ENCODE results near the gene TSPAN9.

The TSPAN9 gene

DNA sequence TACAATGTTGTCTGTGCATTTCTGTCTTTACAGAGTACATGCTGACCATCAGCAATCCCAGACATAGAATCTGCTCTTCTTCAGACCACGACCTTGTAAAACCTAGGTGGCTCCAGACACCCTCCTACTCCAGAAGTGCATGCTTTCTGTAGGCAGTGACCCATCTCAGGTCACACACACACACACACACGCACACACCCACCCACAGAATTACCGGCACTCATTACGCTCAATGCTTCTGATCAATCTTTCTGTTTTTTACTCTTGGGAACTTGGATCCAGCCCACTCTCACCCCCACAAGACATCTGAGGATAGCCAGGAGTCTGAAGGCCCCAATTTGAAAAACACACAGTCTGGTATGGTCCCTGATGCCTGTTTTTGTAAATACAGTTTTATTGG lies 7.5 kb upstream of the TSPAN9 start:
- peak overlapping the region; percentile 83 for H3K27ac ChIP-seq
- TF ChIP-seq, protein P1, sequence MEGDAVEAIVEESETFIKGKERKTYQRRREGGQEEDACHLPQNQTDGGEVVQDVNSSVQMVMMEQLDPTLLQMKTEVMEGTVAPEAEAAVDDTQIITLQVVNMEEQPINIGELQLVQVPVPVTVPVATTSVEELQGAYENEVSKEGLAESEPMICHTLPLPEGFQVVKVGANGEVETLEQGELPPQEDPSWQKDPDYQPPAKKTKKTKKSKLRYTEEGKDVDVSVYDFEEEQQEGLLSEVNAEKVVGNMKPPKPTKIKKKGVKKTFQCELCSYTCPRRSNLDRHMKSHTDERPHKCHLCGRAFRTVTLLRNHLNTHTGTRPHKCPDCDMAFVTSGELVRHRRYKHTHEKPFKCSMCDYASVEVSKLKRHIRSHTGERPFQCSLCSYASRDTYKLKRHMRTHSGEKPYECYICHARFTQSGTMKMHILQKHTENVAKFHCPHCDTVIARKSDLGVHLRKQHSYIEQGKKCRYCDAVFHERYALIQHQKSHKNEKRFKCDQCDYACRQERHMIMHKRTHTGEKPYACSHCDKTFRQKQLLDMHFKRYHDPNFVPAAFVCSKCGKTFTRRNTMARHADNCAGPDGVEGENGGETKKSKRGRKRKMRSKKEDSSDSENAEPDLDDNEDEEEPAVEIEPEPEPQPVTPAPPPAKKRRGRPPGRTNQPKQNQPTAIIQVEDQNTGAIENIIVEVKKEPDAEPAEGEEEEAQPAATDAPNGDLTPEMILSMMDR (conservative IDR thresholded peaks at IDR 0.05): no peak

DNA sequence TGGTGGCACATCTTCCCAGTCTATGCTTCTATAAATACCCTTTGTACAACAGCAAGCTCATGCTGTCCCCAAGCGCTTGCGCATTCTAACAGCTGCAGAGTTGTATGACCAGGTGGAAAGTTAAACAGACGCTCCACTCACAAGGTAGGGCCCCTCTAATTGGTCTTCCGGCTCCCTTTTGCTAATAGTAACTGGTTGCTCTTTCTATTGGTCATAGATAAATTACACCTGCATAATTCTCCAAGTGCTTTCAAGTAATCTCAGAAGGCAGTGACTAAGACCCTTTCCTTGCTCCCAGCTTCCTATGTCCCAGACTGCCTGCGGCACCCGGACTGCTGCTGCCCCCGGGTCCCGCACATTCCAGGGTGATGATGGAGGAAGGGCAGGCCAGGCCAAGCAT lies 6.1 kb upstream of the TSPAN9 start:
- peak overlapping the region; percentile 83 for H3K27ac ChIP-seq
- TF ChIP-seq, protein P1 (conservative IDR thresholded peaks at IDR 0.05): no peak

DNA sequence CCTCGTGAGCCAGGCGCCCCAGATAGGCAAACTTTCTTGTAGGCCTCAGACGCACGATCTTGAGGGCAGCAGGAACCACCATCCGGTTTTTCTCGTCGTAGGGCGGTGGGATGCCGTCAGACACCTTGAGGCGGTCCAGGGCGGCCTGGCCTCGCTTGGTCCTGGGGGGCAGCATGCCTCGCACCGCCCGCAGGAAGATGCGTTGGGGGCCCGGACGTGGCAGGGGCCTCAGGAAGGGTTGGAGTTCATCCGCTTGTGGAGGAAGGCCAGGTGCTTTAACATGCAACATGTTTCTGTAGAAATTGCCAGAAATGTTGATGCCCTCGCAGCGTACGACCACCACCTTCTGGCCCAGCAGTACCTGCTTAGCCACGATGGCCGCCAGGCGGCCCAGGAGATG lies 5.5 kb upstream of the TSPAN9 start:
- TF ChIP-seq, protein P1 (conservative IDR thresholded peaks at IDR 0.05): no peak
- peak overlapping the region; percentile 83 for H3K27ac ChIP-seq

DNA sequence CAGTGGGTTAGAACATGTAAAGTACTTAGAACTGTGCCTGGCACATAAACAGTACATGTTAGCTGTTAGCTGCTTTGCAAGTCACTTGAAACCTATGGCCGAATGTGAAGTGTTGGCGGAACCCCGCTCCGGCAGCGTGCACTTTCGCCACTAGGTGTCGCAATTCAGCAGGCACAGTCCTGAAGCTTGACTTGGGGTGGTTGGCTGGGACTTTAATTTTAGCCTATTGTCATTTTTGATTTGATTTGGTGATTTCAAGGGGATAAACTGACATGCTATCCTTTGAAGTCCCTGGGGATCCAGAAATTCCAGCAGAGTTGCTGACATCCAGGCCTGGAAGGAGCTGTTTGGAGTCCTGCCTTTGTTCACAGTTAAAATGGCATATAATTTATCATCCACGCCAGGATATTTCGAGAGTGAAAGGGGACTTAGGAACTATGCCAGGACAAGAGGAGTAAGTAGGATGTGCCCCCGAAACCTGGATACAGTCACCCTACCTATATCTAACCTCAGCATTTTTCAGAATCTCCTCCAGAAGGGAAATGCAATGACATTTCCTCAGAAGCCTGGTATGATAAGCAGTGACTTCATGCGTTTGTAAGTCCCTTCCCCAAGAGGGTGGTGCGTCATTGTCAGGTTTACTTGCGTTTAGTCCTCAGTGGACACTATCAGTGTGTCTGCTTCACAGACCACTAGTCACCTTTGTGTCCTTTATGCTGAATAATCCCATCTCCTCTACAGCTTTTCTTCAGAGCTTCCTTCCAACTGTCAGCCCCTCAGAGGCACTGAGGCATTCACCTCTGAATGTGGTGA lies 3.5 kb upstream of the TSPAN9 start:
- TF ChIP-seq, protein P1 (conservative IDR thresholded peaks at IDR 0.05): peak; percentile 99
- no peak overlapping the region for H3K27ac ChIP-seq

DNA sequence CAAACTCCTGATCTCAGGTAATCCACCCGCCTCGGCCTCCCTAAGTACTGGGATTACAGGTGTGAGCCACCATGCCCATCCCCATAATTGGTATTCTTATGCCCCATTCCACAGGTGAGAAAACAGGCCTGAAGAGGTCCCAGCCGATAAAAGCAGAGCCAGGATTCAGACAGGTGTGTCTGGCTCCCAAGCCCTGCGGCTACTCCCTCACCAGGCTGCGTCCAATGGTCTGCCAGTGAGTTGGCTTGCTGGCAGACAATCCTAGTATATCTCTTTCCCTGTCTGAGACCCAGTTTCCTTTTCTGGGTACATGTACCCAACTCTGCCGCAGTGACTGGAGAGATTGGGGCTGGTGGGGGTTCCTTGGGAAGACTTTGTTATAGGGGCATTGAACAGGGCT lies 1.9 kb upstream of the TSPAN9 start:
- H3K27ac ChIP-seq: peak overlapping the region; percentile 88; the same call in 1 of the 2 replicates
- TF ChIP-seq, protein P1 (conservative IDR thresholded peaks at IDR 0.05): no peak

DNA sequence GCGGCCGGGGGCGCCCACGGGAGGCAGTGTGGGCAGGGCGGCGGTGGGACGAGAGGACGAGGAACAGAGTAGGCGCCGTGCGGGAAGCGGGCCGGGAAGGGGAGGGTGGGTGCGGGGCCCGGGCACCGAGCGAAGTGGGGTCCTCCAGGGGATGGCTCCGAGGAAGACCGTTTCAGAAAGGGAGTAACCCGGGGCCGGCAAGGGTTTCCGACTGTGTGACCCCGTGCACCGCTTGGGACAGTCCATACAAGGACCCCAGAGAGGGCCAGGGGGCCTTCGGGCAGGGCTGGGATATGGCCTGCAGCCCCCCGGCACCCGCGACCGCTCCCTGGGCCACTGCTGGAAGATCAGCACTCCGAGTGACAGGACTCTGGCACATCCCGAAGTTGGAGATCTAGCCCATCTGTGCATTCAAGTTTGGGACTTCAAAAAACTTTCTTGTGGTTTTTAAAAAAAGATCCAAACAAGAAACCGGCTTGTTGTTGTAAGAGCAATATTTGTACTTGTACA lies 448 bp downstream of the TSPAN9 start:
- peak overlapping the region; percentile 88 for H3K27ac ChIP-seq
- TF ChIP-seq, protein P1 (conservative IDR thresholded peaks at IDR 0.05): no peak

DNA sequence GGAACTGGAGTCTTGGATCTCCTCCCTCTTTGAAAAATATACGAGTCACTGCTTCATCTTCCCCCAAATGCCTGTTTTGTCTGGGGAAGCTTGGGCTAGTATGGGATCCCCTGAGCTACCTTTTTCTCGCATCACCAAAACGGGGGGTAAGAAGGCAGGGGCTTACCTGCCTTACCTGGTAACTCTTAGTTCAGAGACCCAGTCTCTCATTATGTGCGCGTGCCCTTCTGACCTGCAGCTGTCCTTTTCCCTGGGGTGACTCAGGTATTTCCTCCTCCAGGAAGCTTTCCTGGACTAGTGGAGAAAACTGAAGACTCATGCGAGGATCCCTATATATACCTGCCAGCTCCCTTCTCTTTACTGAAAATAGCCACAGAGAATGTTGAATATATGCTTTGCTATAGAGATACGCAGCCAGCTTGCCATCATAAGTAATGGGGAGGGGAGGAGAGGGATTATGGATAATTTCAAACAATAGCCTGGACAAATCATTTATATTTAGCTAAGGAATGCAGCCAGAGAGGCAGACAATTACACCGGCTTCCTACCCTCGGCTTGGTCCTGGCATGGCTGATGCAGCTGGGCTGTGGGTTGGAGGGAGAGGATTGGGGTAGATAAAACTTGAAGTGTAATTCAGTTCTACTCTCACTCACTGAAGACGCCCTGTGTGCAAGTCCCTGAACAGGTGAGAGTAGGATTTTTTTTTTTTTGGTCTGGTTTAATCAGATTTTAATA lies 1.1 kb downstream of the TSPAN9 start:
- peak overlapping the region; percentile 88 for H3K27ac ChIP-seq
- TF ChIP-seq, protein P1 (conservative IDR thresholded peaks at IDR 0.05): no peak
